Measurements from ENCODE around the gene CD58. TPM values are rescaled to one million over a fixed set of nuclear protein-coding genes. Genes with fewer than 3 reads are reported as not detected.

The CD58 gene
- total and polyA plus RNA-seq, 4 donors, result 5.1 to 30.2 (median 10.8) TPM

GRCh38 chr1:116538544-116538943 is 32.3 kb downstream of the CD58 start (continued):
- TF ChIP-seq CTCF (IDR thresholded peaks at IDR 0.05; ENCODE audit: low read depth, low read length, missing input control) (no peak), GABPA (IDR thresholded peaks at IDR 0.05 in 1 of 2, conservative IDR thresholded peaks at IDR 0.05 in 1 of 2) (no peak)

- no peaks in the 10 kb centered on the region for H3K27me3 ChIP-seq (ENCODE audit: control insufficient read depth in 4 of 4, insufficient read depth in 4 of 4, low read length in 3 of 4)
- no peak overlapping the region for H3K4me3 ChIP-seq (ENCODE audit: low read depth in 1 of 3, low read length in 3 of 3)
- H3K4me1 ChIP-seq (ENCODE audit: control insufficient read depth in 4 of 4, insufficient read depth in 4 of 4, low read length in 3 of 4), result no peaks in the 10 kb centered on the region
- no peak overlapping the region for H3K27ac ChIP-seq (ENCODE audit: low read depth in 1 of 2, low read length in 2 of 2)
- H3K36me3 ChIP-seq (ENCODE audit: control insufficient read depth in 4 of 4, insufficient read depth in 3 of 4, low read depth in 1 of 4, low read length in 3 of 4), result peaks cover 1 to 10% (median 3%) of the 10 kb centered on the region in 4 donors
- no peaks in the 10 kb centered on the region for H3K9me3 ChIP-seq (ENCODE audit: control insufficient read depth in 4 of 4, low read length in 3 of 4)
- H3K9ac ChIP-seq (ENCODE audit: low read depth in 1 of 2, low read length in 2 of 2), result no peak overlapping the region
- TF ChIP-seq RXRA (IDR thresholded peaks at IDR 0.05) (no peak), REST (IDR thresholded peaks at IDR 0.05) (no peak), ATF3 (IDR thresholded peaks at IDR 0.05) (no peak), SP1 (IDR thresholded peaks at IDR 0.05) (no peak), RAD21 (IDR thresholded peaks at IDR 0.05) (no peak), HNF4A (conservative IDR thresholded peaks at IDR 0.05) (no peak), FOXA2 (IDR thresholded peaks at IDR 0.05) (no peak), EGR1 (IDR thresholded peaks at IDR 0.05; ENCODE audit: low read depth in 2 of 2) (no peak), JUND (IDR thresholded peaks at IDR 0.05) (no peak), FOXA1 (IDR thresholded peaks at IDR 0.05) (no peak), HNF4G (IDR thresholded peaks at IDR 0.05) (no peak), CTCF (IDR thresholded peaks at IDR 0.05; ENCODE audit: low read depth, low read length, missing input control) (no peak), TAF1 (conservative IDR thresholded peaks at IDR 0.05) (no peak), GABPA (IDR thresholded peaks at IDR 0.05 in 1 of 2, conservative IDR thresholded peaks at IDR 0.05 in 1 of 2) (no peak)
- DNase-seq (ENCODE audit: low spot score), result no peak
- WGBS, result 94% methylated on average over 1 of the region's 1 CpG
Observed at GRCh38 chr1:116537898-116538297, 32.9 kb downstream of the CD58 start.
